Measurements from ENCODE around the gene MYO5A. TPM values are rescaled to one million over a fixed set of nuclear protein-coding genes. Genes with fewer than 3 reads are reported as not detected.
"Not testable (repeated sequence)": the region's sequence is repeated elsewhere in the genome, so short reads cannot be mapped to it uniquely, and the experiment has no call there.

Gene MYO5A
- total RNA-seq, 2 donors from 2014 or later = 5.9 to 7.9 TPM

DNA sequence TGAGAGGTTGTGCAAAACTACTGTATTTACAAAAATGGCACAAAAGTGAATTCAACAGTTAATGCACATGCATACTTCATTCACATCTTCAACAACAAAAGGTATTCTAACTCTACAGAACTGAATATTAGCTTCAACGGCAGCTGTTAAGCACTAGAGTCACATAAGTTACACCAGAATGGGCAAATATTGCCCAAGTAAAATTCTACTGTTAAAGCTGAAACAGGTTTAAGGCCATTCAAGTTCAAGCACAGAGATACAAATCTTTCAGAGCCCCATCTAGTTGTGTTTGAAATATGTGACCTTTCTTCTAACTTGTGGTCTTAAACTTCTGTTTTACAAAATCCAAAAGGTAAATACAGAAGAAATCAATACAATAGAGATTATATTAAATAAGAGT is 22.5 kb upstream of the MYO5A start:
- DNase-seq; intact Hi-C loops (cut with DNase I, micrococcal nuclease); ATAC-seq: not testable (repeated sequence)

- peak; percentile 38 for ATAC-seq
- intact Hi-C loops (cut with DNase I, micrococcal nuclease) = no loop called here
- no peak for DNase-seq
Measured at GRCh38 chr15:52546031-52546751, 17.5 kb upstream of the MYO5A start.

DNA sequence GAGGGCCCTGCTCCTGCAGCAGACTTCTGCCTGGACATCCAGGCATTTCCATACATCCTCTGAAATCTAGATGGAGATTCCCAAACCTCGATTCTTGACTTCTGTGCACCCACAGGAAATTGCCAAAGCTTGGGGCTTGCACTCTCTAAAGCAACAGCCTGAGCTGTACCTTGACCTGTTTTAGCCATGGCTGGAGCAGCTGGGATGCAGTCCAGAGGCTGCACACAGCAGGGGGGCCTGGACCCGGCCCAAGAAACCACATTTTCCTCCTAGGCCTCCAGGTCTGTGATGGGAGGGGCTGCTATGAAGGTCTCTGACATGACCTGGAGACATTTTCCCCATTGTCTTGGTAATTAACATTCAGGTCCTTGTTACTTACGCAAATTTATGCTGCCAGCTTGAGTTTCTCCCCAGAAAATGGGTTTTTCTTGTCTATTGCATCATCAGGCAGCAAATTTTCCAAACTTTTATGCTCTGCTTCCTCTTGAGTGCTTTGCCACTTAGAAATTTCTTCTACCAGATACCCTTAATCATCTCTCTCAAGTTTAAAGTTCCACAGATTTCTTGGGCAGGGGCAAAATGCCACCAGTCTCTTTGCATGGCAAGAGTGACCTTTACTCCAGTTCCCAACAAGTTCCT is 11.8 kb upstream of the MYO5A start:
- DNase-seq (no peak), ATAC-seq (no peak)
- intact Hi-C loops (cut with DNase I, micrococcal nuclease) = no loop called here

DNA sequence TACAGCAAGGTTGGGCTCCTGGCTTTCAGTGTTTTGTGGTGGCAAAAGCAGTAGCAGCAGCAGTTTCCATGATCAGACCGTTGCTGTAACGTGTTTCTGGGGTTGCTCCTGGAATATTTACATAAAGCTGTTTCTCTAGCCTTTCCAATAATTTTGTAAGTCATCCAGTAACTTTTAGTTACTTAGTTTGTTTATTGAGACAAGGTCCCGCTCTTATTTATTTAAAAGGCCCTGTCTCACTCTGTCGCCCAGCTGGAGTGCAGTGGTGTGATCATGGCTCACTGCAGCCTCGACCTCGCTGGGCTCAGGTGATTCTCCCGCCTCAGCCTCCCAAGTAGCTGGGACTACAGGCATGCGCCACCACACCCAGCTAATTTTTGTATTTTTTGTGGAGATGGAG is 8.8 kb upstream of the MYO5A start:
- ATAC-seq = no peak

DNA sequence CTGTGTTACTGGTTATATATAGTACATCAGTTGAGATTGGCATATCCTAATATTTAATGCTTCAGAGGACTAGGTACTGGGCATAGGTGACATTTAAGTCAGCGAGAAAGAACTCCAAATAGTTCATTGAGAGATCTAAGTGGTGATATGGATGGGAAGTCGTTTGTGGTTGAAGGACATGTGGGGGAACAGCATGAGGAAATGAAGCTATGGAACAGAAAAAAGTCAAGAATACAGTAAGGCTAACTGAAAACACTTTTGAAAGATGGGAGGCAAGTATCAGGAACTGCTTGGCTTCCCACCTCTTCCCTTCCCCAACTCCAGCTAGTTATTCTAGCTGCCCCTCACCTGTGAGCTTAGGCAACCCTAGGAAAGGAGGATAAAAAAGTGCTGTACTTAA is 3.7 kb upstream of the MYO5A start:
- intact Hi-C loops (cut with DNase I, micrococcal nuclease) = no loop called here
- ATAC-seq (no peak), DNase-seq (no peak)

More for the DNA sequence above, 8.8 kb upstream of the MYO5A start:
- intact Hi-C loops (cut with DNase I, micrococcal nuclease) = no loop called here
- no peak for DNase-seq

GRCh38 chr15:52529940-52530339 is 1.3 kb upstream of the MYO5A start:
- DNase-seq (no peak), ATAC-seq (no peak)
- intact Hi-C loops (cut with DNase I, micrococcal nuclease) = no loop called here

DNA sequence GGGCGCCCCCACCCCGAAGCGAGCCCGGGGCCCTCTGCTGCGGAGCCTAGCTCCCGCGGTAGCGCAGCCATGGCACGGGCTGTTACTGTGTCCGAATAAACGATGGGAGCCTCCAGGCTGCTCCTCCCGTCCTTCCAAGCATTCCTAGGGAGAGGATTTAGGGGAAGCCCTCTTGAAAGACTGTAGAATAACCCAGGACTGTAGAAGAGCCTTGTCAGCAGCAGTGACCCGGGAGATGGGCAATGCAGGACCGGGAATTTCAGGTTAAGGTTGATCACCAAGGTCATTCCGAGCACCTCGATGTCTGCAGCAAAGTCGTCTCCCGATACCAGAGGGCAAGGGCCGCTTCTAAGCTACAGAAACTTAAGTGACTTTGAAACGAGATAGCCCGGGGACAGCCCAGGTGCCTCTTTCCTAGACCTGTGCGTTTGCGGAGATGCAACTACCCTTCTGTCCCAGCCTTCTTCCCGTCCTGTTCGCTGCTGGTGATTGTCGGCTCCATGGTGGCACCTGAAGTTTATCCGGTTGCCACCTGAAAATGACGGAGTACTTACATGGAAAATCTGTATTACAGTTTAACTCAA is 753 bp upstream of the MYO5A start:
- intact Hi-C loops (cut with DNase I, micrococcal nuclease) = no loop called here
- ATAC-seq (peak; percentile 9), DNase-seq (peak in 1 of 2 donors; percentile 32)

- ATAC-seq = peak; percentile 7
- DNase-seq = peak in 1 of 2 donors; percentile 32
- intact Hi-C loops (cut with DNase I, micrococcal nuclease) = no loop called here
Measured at GRCh38 chr15:52527911-52528563, 643 bp downstream of the MYO5A start.

DNA sequence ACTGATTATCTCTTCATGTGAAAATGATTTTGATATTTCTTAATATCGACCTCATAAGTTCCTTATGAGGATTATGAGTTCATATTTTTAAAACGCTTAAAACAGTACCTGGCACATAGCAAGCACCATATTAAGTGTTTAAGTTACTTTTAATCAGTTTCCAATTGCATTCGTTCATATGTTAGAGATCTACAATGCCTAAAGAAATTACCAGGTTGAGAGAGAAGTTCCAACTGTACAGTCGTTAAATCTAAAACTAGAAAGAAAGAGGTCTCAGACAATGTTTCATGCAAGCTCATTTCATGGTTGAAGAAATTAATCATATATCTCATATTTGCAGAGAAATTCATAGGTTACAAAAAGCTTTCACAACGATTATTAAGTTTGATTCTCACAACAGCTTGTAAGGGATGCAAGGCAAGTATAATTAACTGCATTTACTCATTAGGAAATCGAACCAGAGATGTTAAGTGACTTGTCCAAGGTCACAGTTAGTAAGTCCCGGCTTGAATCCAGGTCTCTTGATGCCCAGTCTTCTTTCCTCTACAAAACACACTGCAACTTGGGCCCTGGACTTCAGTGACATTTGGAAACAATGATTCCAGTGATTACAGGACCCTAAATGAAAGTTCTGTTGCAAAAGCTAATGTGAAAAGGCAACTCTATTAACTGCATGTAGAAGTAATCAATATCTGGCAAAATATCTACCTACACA is 1.3 kb downstream of the MYO5A start:
- intact Hi-C loops (cut with DNase I, micrococcal nuclease) = no loop called here
- DNase-seq (no peak), ATAC-seq (no peak)

DNA sequence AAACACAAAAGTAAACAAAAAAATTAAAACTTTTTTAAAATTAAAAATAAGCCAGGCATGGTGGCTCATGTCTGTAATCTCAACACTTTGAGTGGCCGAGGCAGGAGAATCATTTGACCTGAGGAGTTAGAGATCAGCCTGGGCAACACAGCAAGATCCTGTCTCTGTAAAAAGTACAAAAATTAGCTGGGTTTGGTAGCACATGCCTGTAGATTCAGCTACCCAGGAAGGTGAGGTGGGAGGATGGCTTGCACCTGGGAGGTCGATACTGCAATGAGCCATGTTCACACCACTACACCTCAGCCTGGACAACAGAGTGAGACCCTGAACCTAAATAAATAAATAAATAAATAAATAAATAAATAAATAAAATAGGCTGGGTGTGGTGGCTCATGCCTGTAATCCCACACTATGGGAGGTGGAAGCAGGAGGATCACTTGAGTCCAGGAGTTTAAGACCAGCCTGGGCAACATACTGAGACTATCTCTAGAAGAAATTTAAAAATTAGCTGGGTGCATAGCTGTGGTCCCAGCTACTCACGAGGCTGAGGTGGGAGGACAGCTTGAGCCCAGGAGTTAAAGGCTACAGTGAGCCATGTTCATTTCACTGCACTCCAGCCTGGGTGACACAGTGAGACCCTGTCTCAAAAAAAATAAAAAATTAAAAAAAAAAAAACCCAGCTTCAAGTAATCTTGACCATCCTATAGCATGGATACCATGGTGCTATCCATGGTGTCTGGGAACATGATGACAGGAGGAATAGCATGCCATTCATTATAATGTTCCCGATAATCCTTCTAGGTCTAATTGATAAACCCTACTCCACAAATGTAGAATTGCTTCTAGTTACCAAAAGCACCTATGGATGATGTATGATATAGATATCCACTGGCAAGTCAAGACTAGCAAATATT is 4.2 kb downstream of the MYO5A start:
- DNase-seq (no peak), ATAC-seq (no peak)
- intact Hi-C loops (cut with DNase I, micrococcal nuclease) = no loop called here

- no peak for ATAC-seq
- DNase-seq = no peak
- intact Hi-C loops (cut with DNase I, micrococcal nuclease) = no loop called here
Measured at GRCh38 chr15:52523647-52524046, 5.0 kb downstream of the MYO5A start.

DNA sequence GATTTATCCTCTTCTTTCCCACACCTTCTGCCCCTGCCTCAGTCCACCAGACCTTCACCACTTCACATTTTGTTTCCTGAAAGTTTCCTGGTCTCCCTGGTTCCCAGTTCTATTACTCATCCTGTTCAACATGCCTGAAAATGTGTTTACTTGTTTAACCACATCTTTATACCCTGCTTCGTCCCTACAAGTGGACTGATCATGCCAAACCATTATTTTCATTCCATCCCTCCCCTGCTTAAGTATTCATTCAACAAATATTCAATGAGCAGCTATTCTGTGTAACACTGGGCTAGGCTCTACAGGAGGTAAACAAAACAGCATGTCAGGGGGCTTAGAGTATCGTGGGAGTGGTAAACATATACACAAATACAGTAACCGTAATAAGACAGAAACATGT is 5.5 kb downstream of the MYO5A start:
- ATAC-seq = no peak
- intact Hi-C loops (cut with DNase I, micrococcal nuclease) = no loop called here
- DNase-seq = no peak

DNA sequence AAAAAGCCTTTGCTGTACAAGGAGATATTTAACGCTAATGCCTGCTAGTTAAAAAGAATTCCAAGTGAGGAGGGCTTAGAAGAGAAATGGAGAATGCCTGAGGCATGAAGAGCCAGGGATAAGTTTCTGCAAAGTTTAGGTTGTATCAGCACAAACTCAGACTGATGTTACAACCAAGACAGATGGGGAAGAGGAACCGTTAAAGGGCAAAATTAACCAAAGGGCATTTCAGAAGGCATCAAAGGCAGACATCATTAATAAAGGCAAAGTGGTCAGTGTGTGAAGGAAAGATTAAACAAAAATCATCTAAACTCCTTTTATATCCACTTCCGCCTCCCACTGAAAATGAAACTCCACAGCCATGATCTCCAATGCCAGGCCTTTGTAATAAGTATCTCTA is 7.0 kb downstream of the MYO5A start:
- ATAC-seq (no peak), DNase-seq (no peak)
- intact Hi-C loops (cut with DNase I, micrococcal nuclease) = no loop called here

GRCh38 chr15:52520421-52520820 is 8.3 kb downstream of the MYO5A start:
- intact Hi-C loops (cut with DNase I, micrococcal nuclease) = no loop called here
- DNase-seq = no peak
- no peak for ATAC-seq

- ATAC-seq (no peak), DNase-seq (no peak)
- intact Hi-C loops (cut with DNase I, micrococcal nuclease) = no loop called here
Measured at GRCh38 chr15:52518487-52519371, 10.0 kb downstream of the MYO5A start.

DNA sequence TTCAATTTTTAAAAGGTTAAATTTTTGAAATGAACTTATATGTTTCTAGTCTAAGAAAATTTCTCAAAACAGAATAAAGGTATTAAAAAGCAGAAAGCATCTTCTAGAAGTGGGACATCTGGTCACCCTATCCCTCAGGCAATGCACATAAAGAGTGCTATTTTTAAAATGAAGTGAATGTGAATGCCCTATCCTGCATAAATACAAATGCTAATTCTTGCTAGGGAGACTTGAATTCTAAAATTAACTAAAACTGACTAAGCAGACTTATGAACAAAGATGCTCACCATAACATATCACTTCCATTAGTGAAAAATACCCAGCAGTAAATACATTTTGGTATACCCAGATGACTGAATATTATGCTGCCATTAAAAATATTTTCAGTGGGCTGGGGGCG is 11.7 kb downstream of the MYO5A start:
- DNase-seq = no peak
- no peak for ATAC-seq
- intact Hi-C loops (cut with DNase I, micrococcal nuclease) = no loop called here

GRCh38 chr15:52515343-52515742 is 13.3 kb downstream of the MYO5A start:
- ATAC-seq (no peak), DNase-seq (no peak)
- intact Hi-C loops (cut with DNase I, micrococcal nuclease) = no loop called here
